Lung microvascular endothelial cell (primary cell): Measurements from ENCODE around the gene BCL2L12. TPM values are rescaled to one million over a fixed set of nuclear protein-coding genes. Genes with fewer than 3 reads are reported as not detected.
"Not testable (repeated sequence)": the region's sequence is repeated elsewhere in the genome, so short reads cannot be mapped to it uniquely, and the experiment has no call there.

Source experiments
- DNase-seq, 2 donors: peaks; one replicate each; pipeline versions ENCODE4 v3.0.0 to v3.0.0-alpha.2; 2010; ENCODE audit warnings: low read depth in 2 of 2
- total RNA-seq: library from RNA; depleted of rRNA; stranded (reverse); fragments of >200 nt; gene quantifications from 2 replicates; pipeline ENCODE4 v1.2.1, GENCODE V29; 2014

BCL2L12 gene, protein sequence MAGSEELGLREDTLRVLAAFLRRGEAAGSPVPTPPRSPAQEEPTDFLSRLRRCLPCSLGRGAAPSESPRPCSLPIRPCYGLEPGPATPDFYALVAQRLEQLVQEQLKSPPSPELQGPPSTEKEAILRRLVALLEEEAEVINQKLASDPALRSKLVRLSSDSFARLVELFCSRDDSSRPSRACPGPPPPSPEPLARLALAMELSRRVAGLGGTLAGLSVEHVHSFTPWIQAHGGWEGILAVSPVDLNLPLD
- 3.4 and 4.8 TPM in 2 replicates for total RNA-seq

DNA sequence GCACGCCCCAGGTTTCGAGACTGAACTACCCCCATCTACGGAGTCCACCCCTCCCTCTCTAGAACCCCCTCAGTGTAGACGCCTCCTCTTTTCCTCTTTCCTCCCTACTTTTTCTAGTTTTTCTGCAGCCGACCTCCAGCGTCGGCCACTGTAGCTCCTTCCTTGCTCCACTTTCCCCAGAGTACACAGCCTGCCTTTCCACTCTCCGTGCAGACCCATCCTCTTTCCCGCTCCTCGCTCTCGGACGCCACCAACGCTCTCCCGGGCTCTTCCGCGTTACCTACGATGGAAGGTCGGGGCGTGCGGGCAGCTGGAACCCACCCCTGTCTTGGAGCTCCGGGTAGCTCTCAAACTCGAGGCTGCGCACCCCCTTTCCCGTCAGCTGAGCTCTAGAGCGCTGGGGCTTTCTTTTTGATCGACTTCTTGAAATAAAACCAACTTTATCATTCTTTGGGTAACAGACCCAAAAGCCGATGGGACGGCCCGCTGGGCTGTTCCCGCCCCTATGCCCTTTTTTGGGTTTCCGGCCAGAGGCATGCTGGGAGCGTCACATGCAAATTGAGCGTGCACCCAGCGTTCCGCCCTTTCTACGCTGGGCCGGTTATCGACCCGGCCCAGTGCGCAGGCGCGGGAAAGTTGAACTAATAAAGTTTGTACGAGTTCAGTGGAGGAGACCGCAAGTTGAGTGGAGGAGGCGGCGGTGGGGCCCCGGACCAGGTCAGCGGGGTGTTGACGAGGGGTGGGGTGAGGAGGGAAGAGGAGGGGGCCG lies at the start of gene BCL2L12, which contains the start of gene IRF3:
TSS of gene BCL2L12 (plus strand) at position 583 of the 769 bp plus-strand sequence. CDS start 760 bp downstream, outside the sequence.
TSS of gene IRF3 (minus strand) at position 507 of the 769 bp plus-strand sequence. CDS start 1,019 bp downstream, outside the sequence.
- DNase-seq = peak; percentile 97

DNA sequence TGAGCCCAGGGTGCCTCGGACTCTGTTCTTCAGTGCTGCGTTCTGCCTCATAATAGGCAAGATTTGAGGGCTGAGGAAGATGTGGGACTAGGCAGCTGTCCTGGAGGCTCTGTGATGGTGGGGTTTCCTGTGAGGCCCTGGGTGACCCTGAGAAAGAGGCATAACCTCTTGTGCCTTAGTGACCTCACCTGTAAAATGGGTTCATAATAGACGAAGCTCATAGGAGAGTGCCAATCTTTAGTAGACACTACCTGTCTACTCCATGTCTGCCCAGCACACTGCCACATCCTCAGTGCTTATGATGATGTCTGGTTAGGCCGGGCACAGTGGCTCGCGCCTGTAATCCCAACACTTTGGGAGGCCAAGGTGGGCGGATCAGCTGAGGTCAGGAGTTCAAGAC lies 49.2 kb upstream of the BCL2L12 start:
- no peak for DNase-seq

DNA sequence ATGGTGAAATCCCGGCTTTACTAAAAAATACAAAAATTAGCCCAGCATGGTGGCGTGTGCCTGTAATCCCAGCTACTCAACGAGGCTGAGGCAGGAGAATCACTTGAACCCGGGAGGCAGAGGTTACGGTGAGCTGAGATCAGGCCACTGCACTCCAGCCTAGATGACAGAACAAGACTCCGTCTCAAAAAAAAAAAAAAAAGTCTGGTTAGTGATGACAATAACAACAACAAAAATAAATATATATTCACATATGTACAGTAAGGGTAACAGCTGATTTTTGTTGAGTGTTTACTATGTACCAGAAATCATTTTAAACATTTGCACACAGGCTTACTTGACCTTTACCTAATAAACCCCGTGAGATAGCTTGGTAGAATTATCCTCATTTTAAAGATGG lies 48.8 kb upstream of the BCL2L12 start:
- DNase-seq = no peak

DNA sequence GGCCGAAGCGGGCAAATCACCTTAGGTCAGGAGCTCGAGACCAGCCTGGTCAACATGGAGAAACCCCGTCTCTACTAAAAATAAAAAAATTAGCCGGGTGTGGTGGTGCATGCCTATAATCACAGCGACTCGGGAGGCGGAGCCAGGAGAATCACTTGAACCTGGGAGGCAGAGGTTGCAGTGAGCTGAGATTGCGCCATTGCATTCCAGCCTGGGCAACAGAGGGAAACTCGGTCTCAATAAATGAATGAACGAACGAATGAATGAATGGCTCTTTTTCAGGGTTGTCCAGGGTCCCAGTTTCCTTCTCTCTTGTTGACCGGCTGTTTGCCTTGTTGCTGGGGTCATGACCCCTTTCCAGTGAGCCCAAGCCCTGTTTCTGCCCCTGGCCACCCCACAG lies 47.9 kb upstream of the BCL2L12 start:
- DNase-seq = not testable (repeated sequence)

DNA sequence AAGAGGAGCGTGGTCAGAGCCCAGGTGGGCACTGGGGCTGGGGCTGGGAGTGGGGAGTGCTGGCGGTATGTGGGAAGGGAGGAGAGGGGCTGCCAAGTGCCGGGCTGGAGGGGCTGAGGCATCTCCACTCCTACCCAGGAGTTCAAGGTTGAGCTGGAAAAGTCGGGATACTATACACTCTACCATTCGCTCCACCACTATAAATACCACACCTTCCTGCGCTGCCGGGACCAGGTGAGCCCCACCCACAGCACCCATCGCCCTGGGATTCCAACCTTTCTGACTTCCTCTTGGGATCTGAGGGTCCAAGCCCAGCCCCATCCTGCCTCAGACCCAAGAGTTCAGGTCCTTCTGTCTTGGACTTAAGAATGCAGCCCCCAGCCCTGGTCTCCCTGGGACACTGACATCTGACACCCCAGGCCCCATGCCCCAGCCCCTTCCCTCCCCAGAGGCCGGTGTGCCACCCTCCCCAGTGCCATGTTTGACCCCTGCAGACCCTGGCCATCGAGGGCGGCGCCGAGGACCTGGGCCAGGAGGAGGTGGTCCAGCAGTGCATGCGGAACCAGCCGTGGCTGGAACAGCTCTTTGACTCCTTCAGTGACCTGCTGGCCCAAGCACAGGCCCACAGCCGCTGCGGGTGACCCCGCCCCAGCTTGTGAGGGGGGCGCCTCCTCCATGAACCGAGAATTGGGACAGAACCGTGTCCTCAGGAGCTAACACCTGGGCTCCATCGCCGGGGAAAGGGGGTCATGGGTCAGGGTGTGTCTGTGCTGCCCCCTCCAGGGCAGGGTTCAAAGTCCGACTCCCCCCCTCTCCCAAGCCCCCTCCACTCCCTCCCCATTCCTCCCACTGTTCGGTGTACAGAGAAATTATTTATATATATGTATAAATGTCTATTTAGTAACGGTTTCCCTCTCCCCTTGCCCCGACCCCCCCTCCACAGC lies 40.5 kb upstream of the BCL2L12 start:
- no peak for DNase-seq

DNA sequence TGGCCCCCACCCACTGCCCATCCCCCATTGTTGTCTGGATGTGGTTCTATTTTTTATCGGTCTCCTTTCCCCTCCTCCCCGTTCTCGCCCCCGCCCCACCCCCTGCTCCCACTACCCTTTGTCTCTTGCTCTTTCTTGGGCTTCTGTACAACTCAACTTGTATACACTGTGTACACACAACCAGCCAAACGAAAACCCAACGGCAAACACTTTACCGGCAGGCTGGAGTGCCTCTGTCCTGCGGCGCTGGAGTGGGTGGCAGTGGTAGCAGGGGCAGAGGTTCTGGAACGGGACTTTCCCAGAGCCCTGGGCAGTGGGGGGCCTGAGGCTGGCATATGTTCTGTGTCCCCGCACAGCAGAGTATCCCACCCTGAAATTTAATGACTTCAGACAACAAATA lies 39.5 kb upstream of the BCL2L12 start:
- DNase-seq = no peak

DNA sequence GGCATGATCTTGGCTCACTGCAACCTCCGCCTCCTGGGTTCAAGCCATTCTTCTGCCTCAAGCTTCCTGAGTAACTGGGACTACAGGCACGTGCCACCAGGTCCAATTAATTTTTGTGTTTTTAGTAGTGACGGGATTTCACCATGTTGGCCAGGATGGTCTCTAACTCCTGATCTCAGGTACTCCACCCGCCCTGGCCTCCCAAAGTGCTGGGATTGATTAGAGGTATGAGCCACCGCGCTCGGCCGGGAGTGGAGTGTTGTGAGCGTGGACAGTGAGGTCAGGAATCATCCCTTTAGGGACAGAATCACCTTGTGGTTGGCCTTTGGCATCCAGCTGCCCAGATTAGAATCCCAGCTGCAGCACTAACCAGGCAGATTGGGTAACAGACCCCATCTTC lies 36.1 kb upstream of the BCL2L12 start:
- DNase-seq = no peak

DNA sequence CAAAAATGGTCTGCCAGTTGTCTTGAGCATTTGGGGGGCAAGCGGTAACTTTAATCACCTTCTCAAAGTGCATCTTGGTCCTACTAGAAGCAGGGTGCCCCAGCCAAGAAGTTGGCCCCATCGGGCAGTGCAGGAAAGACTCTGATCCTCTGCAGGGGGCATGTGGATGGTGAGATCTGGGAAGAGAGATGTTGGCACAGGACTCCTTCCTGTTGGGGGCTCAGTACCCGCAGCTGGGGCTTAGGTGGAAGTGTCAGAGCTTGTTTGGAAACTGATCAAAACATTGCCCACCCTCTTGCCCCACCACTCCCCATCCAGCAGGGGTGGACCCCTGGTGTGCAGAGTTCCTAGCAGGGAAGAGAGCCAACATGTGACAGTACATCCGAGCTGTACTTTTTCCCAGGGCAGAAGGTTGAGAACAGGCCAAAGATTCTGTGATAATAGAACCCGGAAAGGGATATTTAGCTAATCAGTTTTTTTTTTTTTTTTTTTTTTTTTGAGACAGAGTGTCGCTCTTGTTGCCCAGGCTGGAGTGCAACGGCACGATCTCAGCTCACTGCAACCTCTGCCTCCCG lies 34.6 kb upstream of the BCL2L12 start:
- DNase-seq = peak; percentile 24 to 65

DNA sequence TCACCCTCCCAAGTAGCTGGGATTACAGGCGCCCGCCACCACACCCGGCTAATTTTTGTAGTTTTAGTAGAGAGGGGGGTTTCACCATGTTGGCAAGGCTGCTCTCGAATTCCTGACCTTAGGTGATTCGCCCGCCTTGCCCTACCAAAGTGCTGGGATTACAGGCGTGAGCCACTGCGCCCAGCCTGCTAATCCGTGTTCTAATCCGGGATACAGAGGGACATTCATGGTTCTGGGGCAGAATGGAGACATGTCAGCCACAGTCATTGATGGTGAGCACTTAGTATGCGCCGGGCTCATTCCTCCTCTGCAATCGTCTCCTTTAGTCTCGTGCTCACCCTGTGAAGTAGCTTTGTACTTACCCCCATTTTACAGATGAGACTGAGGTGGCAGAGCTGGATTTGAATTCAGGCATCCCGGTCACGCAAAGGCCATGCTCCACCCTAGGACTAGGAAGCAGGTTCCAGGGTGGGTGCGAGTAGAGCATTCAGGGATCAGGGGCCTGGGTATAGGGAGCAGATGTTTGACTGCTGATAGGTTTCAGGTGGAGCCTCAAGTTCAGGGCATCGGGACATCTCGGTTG lies 34.0 kb upstream of the BCL2L12 start:
- no peak for DNase-seq

DNA sequence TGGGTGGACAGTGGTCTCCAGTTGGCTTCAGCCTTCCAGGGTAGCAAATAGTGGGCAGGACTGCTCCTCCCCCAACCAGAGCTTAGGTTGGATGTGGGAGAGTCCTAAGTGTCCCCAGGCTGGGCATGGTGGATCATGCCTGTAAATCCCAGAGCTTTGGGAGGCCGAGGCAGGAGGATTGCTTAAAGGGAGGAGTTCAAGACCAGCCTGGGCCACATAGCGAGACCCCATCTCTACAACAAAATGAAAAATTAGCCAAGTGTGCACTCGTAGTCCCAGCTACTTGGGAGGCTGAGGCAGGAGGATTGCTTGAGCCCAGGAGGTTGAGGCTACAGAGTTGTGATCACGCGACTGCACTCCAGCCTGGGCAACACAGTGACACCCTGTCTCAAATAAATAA lies 33.2 kb upstream of the BCL2L12 start:
- DNase-seq = no peak

DNA sequence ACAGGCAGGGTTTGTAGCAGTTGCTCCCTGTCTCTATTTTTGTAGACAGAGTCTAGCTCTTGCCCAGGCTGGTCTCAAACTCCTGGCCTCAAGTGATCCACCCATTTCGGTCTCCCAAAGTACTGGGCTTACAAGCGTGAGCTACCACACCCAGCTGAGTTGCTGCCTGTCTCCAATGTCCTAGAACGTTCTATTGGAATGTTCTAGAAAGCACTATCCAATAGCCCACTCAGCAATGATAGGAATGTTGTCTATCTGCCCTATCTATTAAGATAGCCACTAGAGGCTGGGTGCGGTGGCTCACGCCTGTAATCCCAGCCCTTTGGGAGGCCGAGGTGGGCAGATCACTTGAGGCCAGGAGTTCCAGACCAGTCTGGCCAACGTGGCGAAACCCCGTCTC lies 32.5 kb upstream of the BCL2L12 start:
- not testable (repeated sequence) for DNase-seq

DNA sequence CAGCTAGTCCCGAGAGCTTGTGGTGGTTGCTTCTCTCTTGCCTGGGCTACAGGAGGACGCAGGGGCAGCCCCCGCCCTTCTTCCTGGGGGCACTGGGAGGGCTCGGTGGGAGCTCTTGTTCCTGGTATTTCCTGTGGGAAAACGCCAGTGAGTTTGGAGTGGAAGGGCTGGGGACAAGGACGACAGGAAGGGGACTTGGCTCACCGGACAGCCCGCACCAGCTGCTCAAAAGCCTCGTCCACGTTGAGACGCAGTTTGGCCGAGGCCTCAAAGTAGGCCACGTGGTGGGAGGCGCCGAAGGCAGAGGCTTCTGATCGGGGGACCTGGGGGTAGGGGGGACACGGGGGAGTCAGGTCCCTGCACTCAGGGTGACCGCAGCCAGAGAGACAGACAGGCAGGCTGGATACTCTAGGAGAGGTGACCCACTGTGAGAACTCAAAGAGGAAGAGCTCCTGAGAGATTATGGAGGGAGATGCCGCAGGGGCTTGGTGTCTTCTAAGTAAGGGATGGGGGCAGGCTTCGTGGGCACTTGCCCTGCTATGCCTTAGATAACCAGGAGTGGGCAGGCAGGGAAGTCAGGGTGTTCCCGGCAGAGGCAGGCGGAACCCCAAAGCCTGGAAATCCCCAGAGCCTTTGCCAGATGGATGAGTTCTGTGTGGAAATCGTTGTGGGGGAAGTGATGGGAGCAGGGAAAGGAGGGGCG lies 30.1 kb upstream of the BCL2L12 start:
- peak; percentile 32 to 60 for DNase-seq

DNA sequence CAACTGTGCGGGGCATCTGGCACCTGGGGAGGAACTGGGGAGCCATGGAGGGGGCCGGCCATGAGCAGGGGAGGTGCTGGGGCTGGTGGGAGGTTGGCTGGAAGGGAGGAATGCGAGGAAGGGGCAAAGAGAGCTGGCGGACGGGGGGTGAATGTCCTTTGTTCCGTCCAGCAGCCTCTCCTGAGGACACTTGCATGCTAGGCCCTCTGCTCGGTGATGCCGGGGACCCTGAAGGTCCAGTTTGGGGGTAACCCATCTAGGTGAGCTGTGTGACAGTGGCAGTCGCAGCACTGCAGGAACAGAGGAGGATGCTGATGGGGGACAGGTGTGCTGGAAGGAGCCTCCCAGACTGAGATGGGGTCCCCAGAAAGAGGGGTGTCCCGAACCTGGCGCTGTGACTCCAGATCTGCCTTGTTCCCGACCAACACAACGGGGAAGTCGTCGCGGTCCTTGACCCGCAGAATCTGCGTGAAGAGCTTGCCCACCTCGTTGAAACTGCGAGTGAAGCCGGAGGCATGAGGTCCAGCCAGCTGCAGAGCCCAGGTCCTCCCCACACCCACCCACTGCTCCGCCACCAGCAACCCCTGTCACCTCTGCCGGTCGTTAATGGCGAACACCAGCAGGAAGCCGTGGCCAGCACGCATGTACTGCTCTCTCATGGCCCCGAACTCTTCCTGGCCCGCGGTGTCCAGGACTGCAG lies 29.4 kb upstream of the BCL2L12 start:
- DNase-seq = no peak

DNA sequence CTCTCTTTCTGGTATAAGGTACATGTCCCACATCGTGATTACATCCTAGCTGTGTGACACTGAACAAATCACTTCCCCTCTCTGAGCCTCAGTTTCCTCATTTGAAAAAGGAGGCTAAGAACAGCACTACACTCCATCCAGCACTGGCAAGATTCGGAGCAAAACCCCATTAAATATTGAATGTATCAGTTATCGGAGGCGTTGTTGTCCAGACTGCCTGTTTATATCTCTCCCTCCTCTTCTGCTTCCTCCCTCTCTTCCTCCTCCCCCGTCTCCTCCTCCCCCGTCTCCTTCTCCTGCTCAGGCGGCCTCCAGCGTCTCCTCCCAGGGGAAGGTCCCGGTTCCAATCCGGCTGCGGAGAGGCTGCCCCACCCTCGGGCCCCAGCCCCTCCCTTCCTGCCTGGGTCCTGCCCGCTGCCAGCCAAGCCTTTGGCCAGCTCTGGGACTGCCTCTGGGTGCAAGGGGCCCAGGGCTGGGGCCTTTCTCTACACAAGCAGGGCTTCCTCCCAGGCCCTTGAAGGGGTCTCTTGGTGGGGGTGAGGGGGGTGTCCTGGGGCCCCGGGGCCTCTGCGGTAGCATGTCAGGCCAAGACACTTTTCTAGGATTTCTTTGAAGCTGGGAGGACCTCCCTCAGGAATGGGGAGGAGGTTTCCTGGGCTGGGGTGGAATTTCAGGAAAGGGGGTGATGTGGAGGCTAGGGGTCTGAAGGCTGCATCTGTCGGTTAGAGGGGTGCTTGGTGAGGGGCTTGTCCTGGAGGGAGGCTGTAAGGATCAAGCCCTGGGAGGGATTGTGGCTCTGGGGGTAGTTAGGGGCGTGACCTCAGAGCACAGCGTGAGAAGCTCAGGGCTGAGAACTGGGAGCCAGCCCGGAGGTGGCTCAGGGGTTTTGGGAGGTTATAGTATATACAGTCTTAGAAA lies 27.7 kb upstream of the BCL2L12 start:
- DNase-seq = peak in 1 of 2 donors; percentile 65

DNA sequence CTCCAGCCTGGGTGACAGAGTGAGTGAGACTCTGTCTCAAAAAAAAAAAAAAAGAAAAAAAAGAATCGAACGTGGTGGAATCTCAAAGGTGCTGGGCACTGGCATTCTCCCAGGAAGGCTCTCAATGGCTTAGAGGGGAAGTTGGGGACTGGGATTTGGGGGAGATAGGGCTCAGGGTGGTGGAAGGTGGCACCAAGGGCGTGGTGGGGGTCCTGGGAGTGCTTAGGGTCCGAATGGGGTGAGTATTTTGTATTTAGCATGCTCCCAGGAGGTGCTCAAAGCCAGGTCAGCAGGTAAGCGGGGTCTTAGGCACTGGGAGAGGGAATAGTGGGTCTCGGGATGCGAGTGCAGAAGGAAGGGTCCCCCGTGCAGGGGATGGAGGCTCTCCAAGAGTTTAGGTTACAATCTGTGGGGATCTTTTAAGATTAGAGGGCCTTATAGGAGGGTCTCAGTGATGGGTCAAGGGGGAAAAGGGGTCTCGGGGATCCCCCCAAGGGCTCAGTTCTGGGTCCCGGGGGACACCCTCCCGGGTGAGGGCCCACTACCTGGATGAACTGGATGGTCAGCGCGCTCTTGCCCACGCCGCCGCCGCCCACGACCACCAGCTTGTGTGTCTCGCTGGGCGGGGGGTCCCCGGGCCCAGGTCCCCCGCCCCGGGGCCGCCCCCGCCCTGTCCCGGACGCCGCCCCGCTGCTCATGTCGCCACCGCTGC lies 26.2 kb upstream of the BCL2L12 start:
- DNase-seq = no peak

DNA sequence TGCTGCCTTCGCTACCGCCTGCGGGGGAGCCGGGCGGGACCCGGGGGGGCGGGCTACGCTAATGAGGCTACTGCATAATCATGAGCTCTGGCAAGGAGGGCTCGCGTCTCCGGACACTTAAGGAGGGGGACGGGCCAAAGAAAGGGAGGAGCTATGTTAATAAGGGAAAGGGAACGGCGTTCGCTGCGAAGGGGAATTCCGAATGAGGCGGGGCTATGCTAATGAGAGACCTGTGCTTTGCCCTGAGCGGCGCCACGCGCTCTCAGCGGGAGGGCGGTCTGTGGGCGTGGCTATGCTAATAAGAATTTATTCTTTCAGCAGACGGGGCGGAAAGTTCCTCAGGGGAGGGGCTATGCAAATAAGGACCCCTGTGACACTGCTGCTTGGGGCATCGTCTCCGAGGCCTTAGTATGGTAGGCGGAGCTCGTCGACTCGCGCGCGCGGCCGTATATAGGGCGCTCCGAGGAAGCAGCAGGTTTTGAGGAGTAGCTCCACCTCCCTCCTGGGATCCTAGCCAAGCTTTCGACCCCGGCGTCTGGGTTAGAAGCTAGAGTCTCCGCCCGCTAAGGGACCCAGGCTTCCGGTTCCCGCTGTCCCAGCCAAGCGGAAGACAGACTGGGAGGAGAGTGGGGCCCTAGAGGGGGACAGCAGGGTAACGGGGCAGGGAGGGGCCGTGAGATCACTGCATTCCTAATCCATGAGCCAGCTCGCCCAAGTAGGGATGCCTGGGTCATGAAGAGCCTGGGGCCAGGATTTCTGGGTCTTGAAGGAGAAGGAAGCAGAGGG lies 25.4 kb upstream of the BCL2L12 start, which contains the start of gene RRAS:
TSS of gene RRAS (minus strand) at position 31 of the 786 bp plus-strand sequence. CDS start 45 bp downstream, outside the sequence.
- DNase-seq = peak; percentile 99 to 100
